GM19463 (cell line): Measurements from ENCODE around the gene JAKMIP1.

Experiments used
- ATAC-seq: cut with Tn5 transposase; IDR thresholded peaks from one replicate; pipeline ENCODE4 v1.9.1; 2021; ENCODE audit warnings: mild to moderate bottlenecking, moderate library complexity; ENCODE audit not compliant: unreplicated experiment

The JAKMIP1 gene

DNA sequence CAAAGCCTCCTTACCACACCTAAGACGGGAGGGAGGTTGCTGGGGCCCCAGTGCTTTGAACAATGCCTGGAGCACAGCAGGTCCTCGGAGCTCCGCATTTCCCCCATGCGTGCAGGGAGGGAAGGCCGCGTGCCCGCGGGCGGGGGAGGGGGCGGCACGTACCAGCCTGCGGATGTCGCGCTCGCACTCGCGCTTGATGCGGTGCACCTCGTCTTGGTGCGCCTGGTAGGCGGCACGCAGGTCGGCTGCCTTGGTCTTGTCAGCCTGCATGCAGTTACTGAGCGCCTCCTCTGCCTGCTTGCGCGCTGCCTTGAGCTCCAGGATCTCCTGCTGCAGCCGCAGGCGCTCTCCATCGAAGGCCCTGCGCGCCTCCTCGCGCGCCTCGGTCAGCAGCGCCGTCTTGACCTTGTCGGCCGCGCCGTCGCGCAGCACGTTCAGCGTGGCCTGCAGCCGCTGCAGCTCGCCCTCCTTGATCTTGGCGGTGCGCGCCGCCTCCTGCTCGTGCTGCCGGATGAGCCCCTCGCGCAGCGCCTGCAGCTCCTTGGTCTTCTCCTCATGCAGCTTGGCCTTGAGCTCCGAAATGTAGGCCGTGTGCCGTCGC lies 94.9 kb downstream of the JAKMIP1 start:
- no peak for ATAC-seq

DNA sequence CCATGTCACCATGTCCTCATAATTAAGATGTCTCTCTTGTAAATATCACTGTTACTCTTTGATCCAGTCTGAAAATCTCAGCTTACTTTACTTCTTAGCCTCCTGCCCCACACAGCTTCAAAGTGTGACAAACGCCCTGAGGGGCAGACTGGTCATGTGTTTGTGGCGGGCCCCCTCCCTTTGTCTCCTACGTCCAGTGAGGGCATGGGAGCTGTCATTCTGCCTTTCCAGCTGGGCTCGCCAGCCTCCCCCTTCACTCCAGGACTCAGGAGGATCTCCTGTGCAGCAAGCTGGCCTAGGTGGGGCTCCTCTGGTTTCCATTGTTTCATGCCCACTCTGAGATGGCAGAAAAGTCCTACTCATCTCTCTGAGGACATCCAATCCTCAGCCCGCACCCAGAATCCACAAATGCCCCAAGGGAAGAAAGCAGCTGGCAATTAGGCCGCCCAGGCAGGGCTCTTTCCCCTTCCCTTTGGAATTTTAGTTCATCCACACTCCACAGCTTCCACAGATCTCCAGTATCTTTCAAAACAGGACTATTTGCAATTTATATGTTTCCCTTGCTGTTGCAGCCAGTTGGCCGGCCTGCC lies 95.7 kb downstream of the JAKMIP1 start:
- no peak for ATAC-seq

DNA sequence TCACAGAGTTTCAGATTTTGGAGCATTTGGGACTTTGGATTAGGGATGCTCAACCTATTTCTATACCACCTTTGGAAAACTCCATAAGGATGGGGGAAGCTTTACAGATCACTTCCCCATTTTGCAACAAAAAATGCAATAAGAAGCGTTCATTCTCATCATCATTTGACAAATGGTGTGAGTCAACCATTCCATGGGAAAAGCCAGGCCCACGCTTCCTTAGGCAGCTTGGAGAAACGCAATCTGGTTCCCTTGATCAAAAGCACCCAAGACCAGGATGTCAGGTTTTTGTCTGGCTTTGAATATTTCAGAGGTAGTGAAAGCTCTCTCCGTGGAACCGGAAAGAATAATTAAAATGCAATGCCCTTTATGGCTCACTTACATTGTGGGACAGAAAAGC lies 102.8 kb downstream of the JAKMIP1 start:
- no peak for ATAC-seq

DNA sequence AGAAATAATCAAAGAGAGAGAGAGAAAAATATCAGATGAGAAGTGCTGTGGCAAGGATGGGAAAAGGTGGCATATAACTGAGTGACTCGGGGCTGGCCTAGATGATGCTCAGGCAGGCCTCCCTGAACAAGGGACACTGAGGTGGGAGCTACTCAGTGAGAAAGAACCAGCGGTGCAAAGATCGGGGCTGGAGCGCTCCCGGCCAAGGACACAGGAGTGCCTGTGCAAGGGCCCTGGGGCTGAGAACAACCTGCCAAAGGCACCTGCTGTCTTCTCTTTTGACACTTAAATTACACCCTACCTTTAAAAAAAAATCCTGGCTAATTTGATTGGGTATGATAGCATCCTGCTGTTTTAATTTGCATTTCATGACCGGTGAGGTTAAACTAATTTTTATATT lies 104.5 kb downstream of the JAKMIP1 start:
- ATAC-seq: no peak

DNA sequence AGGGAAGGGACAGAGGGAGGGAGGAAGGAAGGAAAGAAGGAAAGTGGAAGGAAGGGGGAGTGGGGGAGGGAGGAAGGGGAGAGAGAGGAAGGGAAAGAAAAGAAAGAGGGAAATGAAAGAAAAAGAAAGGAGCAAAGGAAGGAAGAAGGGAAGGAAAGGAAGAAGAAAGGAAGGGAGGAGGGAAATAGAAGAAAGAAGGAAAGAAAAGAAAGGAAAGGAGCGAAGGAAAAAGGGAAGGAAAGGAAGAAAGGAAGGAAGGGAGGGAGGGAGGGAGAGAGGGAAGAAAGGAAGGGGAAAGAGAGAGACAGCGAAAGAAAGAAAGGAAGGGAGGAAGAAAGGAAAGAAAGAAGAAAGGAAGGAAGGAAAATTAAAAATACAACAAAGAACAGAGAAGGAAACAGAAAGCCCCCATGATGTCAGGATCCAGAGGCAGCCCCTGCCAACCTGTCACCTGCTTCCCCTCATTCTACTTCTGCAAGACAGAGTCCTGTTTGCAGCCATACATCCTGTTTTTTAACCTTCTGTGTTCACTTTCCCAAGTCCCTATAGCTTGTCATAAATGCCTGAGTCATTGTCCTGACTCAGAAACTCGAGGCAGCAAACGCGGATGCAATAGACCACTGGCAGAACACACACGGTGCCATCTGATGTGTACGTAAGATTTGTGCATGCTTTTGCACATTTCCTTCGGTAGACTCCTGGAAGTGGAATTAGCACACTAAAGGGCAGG lies 105.2 kb downstream of the JAKMIP1 start:
- ATAC-seq: no peak

DNA sequence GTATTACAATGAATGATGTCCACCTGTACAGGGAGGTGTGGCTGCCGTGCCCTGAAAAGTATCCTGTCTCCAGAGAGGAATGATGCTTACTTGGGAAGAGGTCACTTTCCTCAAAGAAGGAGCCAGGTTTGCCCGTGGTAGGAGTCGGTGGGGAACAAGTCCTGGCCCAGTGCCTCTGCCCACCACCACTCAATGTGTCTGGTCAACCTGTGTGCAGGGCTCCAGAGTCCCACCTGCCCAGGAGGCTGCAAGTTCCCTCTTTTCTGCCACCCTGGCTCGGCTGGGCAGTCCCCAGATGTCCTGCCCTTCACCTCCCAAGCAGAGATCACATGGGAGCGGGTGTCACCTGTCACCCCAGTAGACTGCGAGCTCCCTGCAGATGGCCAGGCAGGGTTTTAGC lies 106.7 kb downstream of the JAKMIP1 start:
- ATAC-seq: no peak

DNA sequence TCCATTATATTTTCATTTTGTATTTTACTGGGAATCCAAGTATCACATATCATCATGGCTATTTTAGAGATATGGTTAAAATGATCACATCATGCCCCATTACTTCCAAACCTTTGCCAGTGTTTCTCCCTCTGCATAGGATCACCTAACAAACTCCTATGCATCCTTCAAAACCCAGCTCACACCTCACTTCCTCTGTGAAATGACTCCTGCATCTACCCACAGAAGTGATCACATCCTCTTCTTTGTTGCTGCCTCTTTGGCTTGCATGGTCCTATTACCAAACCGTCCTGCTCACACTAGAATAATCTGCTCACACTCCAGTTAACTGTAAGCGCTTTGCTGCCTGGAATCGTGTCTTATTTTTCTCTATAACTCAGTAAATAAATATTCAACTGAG lies 107.4 kb downstream of the JAKMIP1 start:
- ATAC-seq: no peak

DNA sequence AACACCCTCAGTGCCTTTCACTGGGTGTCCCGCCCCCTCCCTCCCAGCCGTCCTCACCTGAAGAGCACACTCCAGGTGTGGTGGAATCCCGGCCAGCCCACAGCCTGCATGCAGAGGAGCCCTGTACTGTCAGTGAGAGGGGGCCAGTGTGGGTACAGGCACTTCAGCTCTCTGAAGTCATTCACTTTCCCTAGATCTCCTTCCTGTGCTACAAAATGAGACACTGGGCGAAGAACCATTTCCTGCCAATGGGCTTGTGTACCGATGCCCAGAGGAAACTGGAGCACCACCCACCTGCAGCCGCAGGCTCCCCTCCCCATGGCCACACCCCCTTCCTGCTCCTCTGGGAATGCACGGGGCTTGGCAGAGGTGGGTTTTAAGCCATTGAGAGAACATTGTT lies 108.2 kb downstream of the JAKMIP1 start:
- no peak for ATAC-seq

DNA sequence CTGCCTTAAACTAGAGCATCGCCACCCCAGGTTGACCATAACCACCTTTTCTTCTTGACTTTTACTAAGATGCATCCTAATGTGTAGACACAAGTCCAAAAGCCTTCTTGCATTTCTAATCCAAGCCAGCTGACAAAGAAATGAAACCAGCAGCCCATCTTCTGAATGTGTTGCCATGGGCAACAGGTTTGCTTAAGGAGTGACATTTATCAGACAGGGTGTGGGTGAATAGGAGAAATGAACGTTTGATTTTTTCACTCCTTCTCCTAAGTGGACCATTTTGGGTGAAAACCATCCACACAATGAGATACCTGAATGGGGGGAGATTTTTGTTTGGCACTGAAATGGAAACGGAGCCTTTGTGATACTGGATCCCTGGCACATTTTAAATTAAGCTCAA lies 109.4 kb downstream of the JAKMIP1 start:
- no peak for ATAC-seq

DNA sequence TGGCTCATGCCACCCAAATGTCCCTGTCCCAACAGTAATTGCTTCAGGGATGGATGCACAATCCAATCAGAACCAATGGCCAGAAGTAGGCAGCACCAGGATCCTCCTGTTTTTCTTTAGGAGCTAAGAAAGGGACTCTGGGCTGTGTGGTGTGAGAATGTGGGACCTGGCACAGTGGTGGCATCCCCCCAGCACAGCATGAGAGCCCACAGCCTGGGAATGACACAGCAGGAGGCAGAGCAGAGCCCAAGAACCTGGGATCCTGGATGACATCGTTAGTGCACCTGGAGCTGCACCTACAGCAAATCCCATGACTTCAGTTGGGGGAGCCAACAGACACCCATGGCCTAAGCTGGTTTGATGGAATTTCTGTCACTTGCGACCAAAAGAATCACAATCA lies 111.4 kb downstream of the JAKMIP1 start:
- ATAC-seq: no peak

DNA sequence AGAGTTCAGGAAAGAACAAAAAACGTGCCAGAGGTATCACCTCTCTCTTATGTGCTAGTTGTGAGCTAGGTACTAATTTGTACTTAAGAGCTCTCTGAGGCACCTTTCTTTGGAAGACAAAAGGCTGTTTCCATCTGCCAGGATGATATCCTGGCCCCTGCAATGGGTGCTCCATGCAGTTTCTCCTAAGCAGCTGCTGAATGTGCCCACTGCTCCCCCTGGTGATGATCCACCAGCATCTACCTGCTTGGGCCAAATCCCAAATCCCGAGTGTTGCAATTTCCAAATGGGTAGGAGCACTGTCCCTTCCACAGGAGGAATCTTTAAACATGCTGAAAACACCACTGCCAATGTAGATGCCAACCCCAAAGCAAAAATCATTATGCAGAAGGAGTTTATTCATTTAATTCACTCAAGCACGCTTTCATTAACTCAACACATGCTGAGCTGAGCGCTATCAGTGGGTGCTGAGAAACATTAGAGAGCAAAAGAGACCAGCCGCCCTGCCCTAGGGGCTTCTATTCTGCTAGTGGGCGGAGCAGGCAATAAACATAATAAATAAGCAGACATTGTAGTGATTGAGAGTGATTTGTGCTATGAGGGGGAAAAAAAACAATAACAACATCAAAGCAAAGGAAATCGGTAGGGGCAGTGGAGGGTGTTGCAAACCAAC lies 112.5 kb downstream of the JAKMIP1 start:
- ATAC-seq: no peak

DNA sequence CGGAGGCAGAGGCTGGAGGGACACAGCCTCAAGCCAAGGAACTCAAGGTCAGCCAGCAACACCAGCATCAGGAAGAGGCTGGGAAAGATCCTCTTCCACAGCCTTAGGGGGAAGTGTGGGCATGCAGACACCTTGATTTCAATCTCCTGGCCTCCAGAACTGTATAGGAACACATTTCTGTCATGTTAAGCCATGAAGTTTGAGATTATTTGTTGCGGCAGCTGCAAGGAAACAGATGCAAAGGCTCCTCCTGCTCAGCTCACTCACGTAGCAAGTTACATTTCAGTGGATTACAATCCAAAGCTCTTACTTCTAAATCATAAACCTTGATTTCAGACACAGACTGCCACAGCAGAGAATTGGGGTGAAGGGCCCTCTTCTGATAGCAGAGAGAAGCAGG lies 113.5 kb downstream of the JAKMIP1 start:
- no peak for ATAC-seq

DNA sequence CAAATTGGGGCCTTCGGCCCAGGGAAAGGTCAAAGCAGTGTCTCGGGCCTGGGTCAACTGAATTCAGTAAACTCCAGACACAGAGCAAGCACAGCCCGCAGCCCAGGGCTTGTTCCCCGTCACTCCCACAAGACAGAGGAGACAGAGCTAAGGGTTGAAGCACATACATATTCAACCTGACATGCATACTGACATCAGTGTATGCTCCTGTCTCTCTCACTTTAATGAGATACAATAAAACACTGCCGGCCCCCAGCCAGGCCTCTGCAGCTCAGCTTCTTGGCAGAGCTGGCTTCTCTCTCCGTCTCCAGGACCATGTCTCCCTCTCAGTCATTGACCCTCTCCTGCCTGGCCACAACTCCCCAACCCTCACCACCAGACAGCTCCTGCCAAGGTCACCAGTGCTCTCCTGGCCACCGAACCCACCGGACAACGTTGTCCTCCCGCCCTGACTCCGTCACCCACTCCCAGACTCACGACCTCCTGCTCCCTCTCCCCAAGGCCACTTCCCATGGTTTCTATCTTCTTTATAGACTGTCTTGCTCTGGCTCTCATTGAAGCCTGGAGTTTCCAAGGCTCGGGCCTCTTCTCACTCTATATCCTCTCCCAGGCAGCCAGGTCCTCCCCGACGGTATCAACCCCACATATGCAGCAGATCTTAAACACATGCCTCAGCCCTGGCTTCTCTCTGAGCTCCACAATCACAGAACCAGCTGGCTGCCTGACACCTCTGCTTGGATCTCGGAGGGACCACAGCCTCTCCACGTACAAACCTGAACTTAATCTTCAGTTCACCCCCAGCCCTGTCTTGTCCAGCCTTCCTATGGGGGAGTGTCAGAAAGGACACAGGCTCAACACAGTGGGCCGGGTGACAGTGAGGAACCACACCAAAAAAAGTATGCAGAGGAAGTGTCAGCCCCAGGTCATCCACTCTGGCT lies 114.4 kb downstream of the JAKMIP1 start:
- no peak for ATAC-seq

DNA sequence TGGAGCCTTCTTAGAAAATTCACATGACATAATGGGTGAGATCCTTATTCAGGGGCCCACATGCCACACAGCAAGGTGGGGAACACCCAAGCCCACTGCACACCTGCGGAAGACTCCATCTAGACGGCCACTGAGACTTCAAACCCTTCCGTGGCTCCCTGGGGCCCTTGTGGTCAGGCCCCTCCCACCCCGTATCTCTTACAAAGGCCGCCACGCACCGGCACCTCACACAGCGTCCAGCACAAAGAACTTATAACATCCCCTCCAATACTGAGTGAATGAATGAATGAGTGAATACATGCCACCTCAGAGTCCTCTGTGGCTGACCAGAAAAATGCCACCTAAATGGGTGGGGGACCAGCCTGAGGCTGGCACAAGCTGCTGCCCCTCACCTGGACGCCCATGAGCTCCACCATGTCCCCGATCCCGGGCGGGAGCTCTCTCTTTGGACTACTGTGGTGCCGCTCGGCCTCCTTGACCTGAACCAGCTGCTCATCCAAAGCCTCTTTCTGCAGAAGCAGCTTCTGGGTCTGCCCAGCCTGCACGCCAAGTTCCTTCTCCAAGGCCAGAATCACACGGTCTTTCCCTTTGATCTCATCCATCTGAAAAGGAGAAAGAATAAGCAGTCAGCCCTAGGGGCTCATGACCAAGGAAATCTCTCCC lies 115.2 kb downstream of the JAKMIP1 start:
- no peak for ATAC-seq

DNA sequence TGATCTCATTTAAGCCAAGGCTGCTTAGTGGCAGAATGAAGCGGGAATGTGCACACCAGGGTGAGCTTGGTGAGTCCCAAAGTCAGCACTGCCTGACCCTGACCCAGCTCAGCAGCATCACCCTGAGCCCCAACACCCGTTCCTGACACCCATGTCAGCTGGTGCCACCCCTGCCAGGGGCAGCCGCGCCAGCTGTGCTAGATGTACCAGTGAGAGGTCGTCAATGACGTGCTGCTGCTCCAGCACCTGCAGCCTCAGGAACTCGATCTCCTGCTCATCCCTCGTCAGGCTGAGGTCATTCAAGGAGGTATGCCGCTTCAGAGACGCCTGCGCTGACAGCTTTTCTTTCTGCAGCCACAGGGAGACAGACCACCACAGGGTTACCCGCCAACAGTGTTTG lies 120.4 kb downstream of the JAKMIP1 start:
- no peak for ATAC-seq

DNA sequence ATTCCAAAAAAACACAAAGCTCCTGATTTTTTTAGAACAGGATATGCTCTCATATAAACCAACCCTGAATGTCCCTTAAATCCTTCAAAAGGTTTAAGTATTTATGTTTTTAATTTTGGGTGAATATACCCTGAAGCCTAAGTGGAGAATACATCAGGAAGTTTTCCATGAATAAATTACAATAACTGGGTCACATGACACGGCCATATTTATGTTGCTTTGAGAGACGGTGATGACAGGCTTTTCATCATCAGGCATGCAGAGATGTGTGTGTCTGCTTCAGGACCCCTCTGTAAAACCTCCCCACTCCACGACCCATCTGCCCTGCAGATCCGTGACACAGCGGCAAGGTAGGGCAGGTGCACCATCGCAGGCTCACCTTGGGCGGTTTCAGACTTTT lies 121.8 kb downstream of the JAKMIP1 start:
- ATAC-seq: no peak

DNA sequence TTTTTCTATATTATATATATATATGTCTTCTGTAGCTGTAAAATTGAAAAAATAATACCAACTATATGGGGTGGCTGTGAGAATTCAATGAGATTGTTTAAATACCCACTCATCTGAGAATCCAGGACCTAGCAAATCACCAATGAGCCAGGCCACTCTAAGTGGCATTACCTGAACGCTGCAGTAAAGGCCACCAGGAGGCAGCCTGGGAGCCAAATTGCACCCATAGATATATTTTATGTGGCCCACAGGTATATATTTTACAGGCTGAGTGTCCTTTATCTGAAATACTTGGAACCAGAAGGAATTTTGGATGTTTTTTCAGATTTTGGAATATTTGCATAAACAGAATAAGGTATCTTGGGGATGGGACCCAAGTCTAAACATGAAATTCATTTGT lies 124.0 kb downstream of the JAKMIP1 start:
- no peak for ATAC-seq

DNA sequence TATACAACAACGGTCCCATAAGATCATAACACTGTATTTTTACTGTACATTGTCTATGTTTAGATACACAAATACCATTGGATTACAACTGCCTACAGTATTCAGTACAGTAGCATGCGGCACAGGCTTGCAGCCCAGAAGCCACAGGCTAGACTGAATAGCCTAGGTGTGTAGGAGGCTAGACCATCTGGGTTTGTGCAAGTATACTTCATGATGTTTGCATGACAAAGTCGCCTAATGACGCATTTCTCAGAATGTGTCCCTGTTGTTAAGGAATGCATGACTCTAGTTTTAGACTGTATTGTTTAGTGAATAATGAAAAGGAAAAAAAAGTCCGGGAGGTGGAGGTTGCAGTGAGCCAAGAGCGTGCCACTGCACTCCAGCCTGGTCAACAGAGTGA lies 125.6 kb downstream of the JAKMIP1 start:
- ATAC-seq: no peak

DNA sequence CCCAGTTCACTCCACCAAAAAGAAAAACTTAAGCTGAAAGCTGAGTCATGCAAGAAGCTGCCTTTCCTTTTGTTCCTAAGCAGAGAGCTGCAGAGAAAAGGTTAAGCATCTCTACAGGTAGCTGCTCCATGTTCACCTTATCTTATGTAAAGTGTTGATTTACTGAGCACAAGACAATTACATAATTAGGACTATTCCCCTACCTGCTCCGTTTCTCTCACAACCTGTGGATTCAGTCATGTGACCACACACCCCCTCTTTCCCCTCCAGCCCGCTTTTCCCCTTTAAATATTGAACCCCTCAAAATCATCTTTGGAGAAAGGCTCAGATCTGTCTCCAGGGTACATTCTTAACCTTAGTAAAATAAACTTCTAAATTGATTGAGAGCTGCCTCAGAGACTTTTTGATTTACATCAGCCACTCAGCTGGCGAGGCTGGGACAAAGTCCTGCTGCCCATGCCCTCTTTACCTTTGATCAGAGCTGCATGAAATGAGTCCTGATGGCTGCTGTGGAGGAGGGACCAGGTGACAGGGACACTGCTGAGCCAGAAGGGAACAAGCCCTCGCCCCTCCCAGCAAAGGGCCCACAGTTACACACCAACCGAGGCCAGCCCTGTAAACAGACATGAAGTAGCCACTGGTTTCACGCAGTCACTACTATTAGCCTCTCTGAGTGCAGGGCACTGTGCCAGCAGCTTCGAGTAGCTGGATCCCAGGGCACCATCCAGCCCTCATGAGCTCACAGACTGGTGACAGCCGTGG lies 128.2 kb downstream of the JAKMIP1 start:
- no peak for ATAC-seq
